WTC11 (cell line): ENCODE data around the gene SPNS3. TPM values are rescaled to one million over a fixed set of nuclear protein-coding genes. Genes with fewer than 3 reads are reported as not detected.

Experiments used
- ATAC-seq: fragments of 200-7000 bp; cut with Tn5 transposase; 2 replicates; pipeline ENCODE4 v1.10.0; 2021; ENCODE audit warnings: mild to moderate bottlenecking, moderate library complexity
- CTCF ChIA-PET: fragments of 300-600 bp; sonication (Branson Sonifier 250); formaldehyde crosslinking; loops from one replicate; lab custom pipeline; 2021; ENCODE audit warnings: antibody characterized with exemption; lab: Charles Lee
- POLR2A ChIA-PET: fragments of 350-600 bp; sonication (Branson Sonifier 250); formaldehyde crosslinking; loops from one replicate; lab custom pipeline; 2021; ENCODE audit warnings: antibody characterized with exemption; lab: Charles Lee
- DNase-seq: peaks from one replicate; pipeline ENCODE4 v3.0.0; 2021; ENCODE audit warnings: low spot score
- H3K27ac Mint-ChIP-seq: 2 replicates; pipeline ENCODE4 v1.8.0; 2021; ENCODE audit warnings: mixed read lengths
- H3K27me3 Mint-ChIP-seq: 2 replicates; pipeline ENCODE4 v1.8.0; 2021; ENCODE audit warnings: low read depth, mild to moderate bottlenecking, moderate library complexity, mixed read lengths
- H3K36me3 Mint-ChIP-seq: 2 replicates; pipeline ENCODE4 v1.8.0; 2021; ENCODE audit warnings: mixed read lengths
- H3K4me1 Mint-ChIP-seq: 2 replicates; pipeline ENCODE4 v1.8.0; 2022; ENCODE audit warnings: mixed read lengths
- H3K4me3 Mint-ChIP-seq: 2 replicates; pipeline ENCODE4 v1.8.0; 2021; ENCODE audit warnings: mild to moderate bottlenecking, moderate library complexity, mixed read lengths
- H3K9me3 Mint-ChIP-seq: 2 replicates; pipeline ENCODE4 v1.8.0; 2021; ENCODE audit warnings: mixed read lengths
- EMX1 ChIP-seq: fragments of 250-450 bp; sonication (Bioruptor Pico); IDR thresholded peaks from 2 replicates; pipeline ENCODE4 v1.8.0; 2021; ENCODE audit warnings: mild to moderate bottlenecking
- FOXK1 ChIP-seq: sonication (generic); formaldehyde crosslinking; IDR thresholded peaks from 2 replicates; pipeline ENCODE4 v1.8.0; 2022; ENCODE audit warnings: mild to moderate bottlenecking, moderate library complexity, missing genetic modification reagents
- GABPB1 ChIP-seq: sonication (generic); formaldehyde crosslinking; IDR thresholded peaks from 2 replicates; pipeline ENCODE4 v1.8.1; 2023; ENCODE audit warnings: mild to moderate bottlenecking, missing genetic modification reagents
- NFE2L1 ChIP-seq: sonication (generic); formaldehyde crosslinking; IDR thresholded peaks from 2 replicates; pipeline ENCODE4 v1.8.1; 2023; ENCODE audit warnings: missing genetic modification reagents
- ZNF532 ChIP-seq: fragments of 250-450 bp; sonication (Bioruptor Pico); IDR thresholded peaks from 2 replicates; pipeline ENCODE4 v1.9.0; 2021; ENCODE audit warnings: mild to moderate bottlenecking, borderline replicate concordance
- total RNA-seq: library from RNA; stranded (reverse); gene quantifications from 3 replicates; pipeline ENCODE4 v1.2.3, GENCODE V29; 2021
- TF ChIP-seq, protein P1 (sequence below): sonication (generic); formaldehyde crosslinking; IDR thresholded peaks from 2 replicates; pipeline ENCODE4 v1.8.0; 2022; ENCODE audit warnings: mild to moderate bottlenecking, missing genetic modification reagents
- TF ChIP-seq, protein P2 (sequence below): fragments of 200-600 bp; IDR thresholded peaks from 2 replicates; pipeline ENCODE4 v1.8.0; 2022; ENCODE audit warnings: antibody characterized with exemption
- TF ChIP-seq, protein P3 (sequence below): sonication (generic); formaldehyde crosslinking; IDR thresholded peaks from 2 replicates; pipeline ENCODE4 v1.8.1; 2022; ENCODE audit warnings: missing genetic modification reagents, borderline replicate concordance
- TF ChIP-seq, protein P4 (sequence below): sonication (generic); formaldehyde crosslinking; IDR thresholded peaks from 2 replicates; pipeline ENCODE4 v1.8.0; 2022; ENCODE audit warnings: missing genetic modification reagents

SPNS3 gene
- total RNA-seq, 1 experiment from 2014 or later: not detected

GRCh38 chr17:4412933-4413831, 20.6 kb upstream of the SPNS3 start (continued):
- TF ChIP-seq NFE2L1 (CRISPR knock-in tag) (no peak), GABPB1 (no peak)

DNA sequence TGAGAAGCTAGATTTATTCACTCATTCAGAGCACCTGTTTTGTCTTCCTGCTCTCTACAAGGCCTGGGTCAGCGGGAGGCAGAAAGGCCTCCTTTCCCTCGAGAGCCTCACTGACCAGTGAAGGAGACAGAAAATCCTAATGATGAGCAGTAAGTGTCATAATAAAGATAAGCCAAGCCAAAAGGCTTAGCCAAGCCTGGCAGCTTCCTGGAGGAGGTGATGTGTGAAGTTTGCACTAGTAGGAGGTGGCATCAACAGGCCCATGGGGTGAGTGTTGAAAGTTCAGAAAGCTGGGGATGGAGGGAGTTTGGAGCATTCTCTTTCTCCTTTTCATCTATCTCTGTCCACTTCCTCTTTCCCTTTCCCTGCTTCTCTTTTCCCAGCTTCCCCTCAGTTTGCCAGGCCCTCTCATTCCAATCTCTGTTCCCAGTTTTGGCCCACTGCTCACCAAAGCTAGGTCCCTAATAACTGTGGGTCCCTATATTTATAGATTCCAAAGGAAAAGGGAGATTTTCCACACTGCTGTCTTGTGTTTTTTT, 16.5 kb upstream of the SPNS3 start:
- ATAC-seq: no peak
- Mint-ChIP-seq H3K4me3 (no peak overlapping the region), H3K27me3 (peaks cover 2% of the 10 kb centered on the region; the same call in 1 of the 2 replicates), H3K27ac (peak overlapping the region; percentile 19; the same call in 1 of the 2 replicates)
- ChIA-PET POLR2A (no interaction called here), CTCF (interaction anchor here (1.8 to 2.7 kb wide), 2 partner anchors 82 to 217 kb away, joined by 7 to 9 read pairs; no protein-coding TSS in a partner anchor)
- DNase-seq: no peak
- TF ChIP-seq EMX1 (CRISPR knock-in tag): no peak
- TF ChIP-seq, all 79 proteins: peak for 0
- H3K9me3 Mint-ChIP-seq: no peaks in the 10 kb centered on the region
- no peaks in the 10 kb centered on the region for H3K36me3 Mint-ChIP-seq
- H3K4me1 Mint-ChIP-seq: peaks cover 4% of the 10 kb centered on the region

- peak; percentile 61 for DNase-seq
- H3K27ac Mint-ChIP-seq: no peak overlapping the region
- peaks cover 2% of the 10 kb centered on the region; the same call in 1 of the 2 replicates for H3K27me3 Mint-ChIP-seq
- ATAC-seq: peak; percentile 95
- H3K4me3 Mint-ChIP-seq: no peak overlapping the region
- H3K36me3 Mint-ChIP-seq: no peaks in the 10 kb centered on the region
- POLR2A ChIA-PET: interaction anchor here (0.6 kb wide), 1 partner anchor 383 kb away, joined by 3 read pairs; no protein-coding TSS in a partner anchor
- CTCF ChIA-PET: interaction anchor here (0.6 to 4.2 kb wide), 54 partner anchors 8 to 435 kb away, joined by 3 to 57 read pairs (median 4); partner anchors contain the start of genes SPNS2 and SPNS3
- H3K9me3 Mint-ChIP-seq: no peaks in the 10 kb centered on the region
- TF ChIP-seq FOXK1 (CRISPR knock-in tag) (no peak), ZNF532 (CRISPR knock-in tag) (no peak)
- TF ChIP-seq, protein P1, sequence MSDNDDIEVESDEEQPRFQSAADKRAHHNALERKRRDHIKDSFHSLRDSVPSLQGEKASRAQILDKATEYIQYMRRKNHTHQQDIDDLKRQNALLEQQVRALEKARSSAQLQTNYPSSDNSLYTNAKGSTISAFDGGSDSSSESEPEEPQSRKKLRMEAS: peak; percentile 40; the same call in 1 of the 2 replicates
- TF ChIP-seq, protein P2, sequence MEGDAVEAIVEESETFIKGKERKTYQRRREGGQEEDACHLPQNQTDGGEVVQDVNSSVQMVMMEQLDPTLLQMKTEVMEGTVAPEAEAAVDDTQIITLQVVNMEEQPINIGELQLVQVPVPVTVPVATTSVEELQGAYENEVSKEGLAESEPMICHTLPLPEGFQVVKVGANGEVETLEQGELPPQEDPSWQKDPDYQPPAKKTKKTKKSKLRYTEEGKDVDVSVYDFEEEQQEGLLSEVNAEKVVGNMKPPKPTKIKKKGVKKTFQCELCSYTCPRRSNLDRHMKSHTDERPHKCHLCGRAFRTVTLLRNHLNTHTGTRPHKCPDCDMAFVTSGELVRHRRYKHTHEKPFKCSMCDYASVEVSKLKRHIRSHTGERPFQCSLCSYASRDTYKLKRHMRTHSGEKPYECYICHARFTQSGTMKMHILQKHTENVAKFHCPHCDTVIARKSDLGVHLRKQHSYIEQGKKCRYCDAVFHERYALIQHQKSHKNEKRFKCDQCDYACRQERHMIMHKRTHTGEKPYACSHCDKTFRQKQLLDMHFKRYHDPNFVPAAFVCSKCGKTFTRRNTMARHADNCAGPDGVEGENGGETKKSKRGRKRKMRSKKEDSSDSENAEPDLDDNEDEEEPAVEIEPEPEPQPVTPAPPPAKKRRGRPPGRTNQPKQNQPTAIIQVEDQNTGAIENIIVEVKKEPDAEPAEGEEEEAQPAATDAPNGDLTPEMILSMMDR: peak; percentile 77
- TF ChIP-seq, protein P3, sequence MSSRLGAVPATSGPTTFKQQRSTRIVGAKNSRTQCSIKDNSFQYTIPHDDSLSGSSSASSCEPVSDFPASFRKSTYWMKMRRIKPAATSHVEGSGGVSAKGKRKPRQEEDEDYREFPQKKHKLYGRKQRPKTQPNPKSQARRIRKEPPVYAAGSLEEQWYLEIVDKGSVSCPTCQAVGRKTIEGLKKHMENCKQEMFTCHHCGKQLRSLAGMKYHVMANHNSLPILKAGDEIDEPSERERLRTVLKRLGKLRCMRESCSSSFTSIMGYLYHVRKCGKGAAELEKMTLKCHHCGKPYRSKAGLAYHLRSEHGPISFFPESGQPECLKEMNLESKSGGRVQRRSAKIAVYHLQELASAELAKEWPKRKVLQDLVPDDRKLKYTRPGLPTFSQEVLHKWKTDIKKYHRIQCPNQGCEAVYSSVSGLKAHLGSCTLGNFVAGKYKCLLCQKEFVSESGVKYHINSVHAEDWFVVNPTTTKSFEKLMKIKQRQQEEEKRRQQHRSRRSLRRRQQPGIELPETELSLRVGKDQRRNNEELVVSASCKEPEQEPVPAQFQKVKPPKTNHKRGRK: no peak
- TF ChIP-seq, protein P4, sequence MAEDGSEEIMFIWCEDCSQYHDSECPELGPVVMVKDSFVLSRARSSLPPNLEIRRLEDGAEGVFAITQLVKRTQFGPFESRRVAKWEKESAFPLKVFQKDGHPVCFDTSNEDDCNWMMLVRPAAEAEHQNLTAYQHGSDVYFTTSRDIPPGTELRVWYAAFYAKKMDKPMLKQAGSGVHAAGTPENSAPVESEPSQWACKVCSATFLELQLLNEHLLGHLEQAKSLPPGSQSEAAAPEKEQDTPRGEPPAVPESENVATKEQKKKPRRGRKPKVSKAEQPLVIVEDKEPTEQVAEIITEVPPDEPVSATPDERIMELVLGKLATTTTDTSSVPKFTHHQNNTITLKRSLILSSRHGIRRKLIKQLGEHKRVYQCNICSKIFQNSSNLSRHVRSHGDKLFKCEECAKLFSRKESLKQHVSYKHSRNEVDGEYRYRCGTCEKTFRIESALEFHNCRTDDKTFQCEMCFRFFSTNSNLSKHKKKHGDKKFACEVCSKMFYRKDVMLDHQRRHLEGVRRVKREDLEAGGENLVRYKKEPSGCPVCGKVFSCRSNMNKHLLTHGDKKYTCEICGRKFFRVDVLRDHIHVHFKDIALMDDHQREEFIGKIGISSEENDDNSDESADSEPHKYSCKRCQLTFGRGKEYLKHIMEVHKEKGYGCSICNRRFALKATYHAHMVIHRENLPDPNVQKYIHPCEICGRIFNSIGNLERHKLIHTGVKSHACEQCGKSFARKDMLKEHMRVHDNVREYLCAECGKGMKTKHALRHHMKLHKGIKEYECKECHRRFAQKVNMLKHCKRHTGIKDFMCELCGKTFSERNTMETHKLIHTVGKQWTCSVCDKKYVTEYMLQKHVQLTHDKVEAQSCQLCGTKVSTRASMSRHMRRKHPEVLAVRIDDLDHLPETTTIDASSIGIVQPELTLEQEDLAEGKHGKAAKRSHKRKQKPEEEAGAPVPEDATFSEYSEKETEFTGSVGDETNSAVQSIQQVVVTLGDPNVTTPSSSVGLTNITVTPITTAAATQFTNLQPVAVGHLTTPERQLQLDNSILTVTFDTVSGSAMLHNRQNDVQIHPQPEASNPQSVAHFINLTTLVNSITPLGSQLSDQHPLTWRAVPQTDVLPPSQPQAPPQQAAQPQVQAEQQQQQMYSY: peak; percentile 86
- no peaks in the 10 kb centered on the region for H3K4me1 Mint-ChIP-seq
Measured at GRCh38 chr17:4420692-4421131, 13.0 kb upstream of the SPNS3 start.
